ENCODE results near the gene HELZ2. TPM values are rescaled to one million over a fixed set of nuclear protein-coding genes. Genes with fewer than 3 reads are reported as not detected.

The HELZ2 gene
- total and polyA plus RNA-seq, 4 donors = 2.3 to 41.6 (median 14.0) TPM

GRCh38 chr20:63529861-63530787 lies 43.9 kb downstream of the HELZ2 start:
- no peak for ATAC-seq (ENCODE audit: low FRiP score)
- DNase-seq = peak in 1 of 2 donors; percentile 75
- 76 to 77% methylated on average over 37 to 39 of the region's 39 CpGs for WGBS, 2 donors

GRCh38 chr20:63529180-63529860 lies 44.7 kb downstream of the HELZ2 start:
- ATAC-seq (ENCODE audit: low FRiP score) (no peak), DNase-seq (peak in 1 of 2 donors; percentile 74)
- intact Hi-C loops (cut with DNase I) = no loop called here
- H3K4me1 ChIP-seq (ENCODE audit: control insufficient read depth in 1 of 2, insufficient read depth in 2 of 2, low read length in 2 of 2) = no peaks in the 10 kb centered on the region
- H3K27ac ChIP-seq (ENCODE audit: low read depth in 1 of 2, low read length in 2 of 2) = no peak overlapping the region
- H3K36me3 ChIP-seq (ENCODE audit: control insufficient read depth in 1 of 2, insufficient read depth in 2 of 2, low read length in 1 of 2) = no peaks in the 10 kb centered on the region
- H3K4me3 ChIP-seq (ENCODE audit: low read length in 2 of 2) = no peak overlapping the region
- 75% methylated on average over 27 of the region's 27 CpGs for WGBS, 2 donors
- no peaks in the 10 kb centered on the region for H3K9me3 ChIP-seq (ENCODE audit: control insufficient read depth, low read length)
- no peaks in the 10 kb centered on the region for H3K27me3 ChIP-seq (ENCODE audit: control insufficient read depth in 1 of 2, insufficient read depth in 2 of 2, low read length in 1 of 2)

More at GRCh38 chr20:63529861-63530787, 43.9 kb downstream of the HELZ2 start:
- Histone ChIP-seq H3K4me1 (ENCODE audit: control insufficient read depth in 1 of 2, insufficient read depth in 2 of 2, low read length in 2 of 2) (no peaks in the 10 kb centered on the region), H3K4me3 (ENCODE audit: low read length in 2 of 2) (no peak overlapping the region), H3K36me3 (ENCODE audit: control insufficient read depth in 1 of 2, insufficient read depth in 2 of 2, low read length in 1 of 2) (no peaks in the 10 kb centered on the region), H3K9me3 (ENCODE audit: control insufficient read depth, low read length) (no peaks in the 10 kb centered on the region), H3K27me3 (ENCODE audit: control insufficient read depth in 1 of 2, insufficient read depth in 2 of 2, low read length in 1 of 2) (no peaks in the 10 kb centered on the region), H3K27ac (ENCODE audit: low read depth in 1 of 2, low read length in 2 of 2) (no peak overlapping the region)
- intact Hi-C loops (cut with DNase I) = loop anchor here in 1 of 2 donors (10.0 kb wide), 2 partner anchors 125 to 245 kb away; partner anchors contain the start of genes RTEL1 and STMN3

DNA sequence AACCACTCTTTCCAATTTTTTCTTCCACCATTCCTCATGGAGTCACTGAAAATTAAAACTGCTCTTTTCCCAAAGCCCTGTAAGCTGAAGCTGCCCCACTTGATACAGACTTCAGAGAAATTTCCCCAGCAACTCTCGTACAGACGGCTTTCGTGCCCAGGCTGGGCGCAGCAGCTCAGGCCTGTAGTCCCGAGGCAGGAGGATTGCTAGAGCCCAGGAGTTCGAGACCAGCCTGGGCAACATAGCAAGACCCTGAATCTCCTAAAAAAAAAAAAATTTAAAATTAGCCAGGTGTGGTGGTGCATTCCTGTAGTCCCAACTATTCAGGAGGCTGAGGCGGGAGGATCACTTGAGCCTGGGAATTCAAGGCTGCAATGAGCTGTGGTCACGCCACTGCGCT lies 46.9 kb downstream of the HELZ2 start:
- Histone ChIP-seq H3K27ac (ENCODE audit: low read depth in 1 of 2, low read length in 2 of 2) (no peak overlapping the region), H3K4me1 (ENCODE audit: control insufficient read depth in 1 of 2, insufficient read depth in 2 of 2, low read length in 2 of 2) (no peaks in the 10 kb centered on the region), H3K9me3 (ENCODE audit: control insufficient read depth, low read length) (no peaks in the 10 kb centered on the region), H3K36me3 (ENCODE audit: control insufficient read depth in 1 of 2, insufficient read depth in 2 of 2, low read length in 1 of 2) (no peaks in the 10 kb centered on the region), H3K27me3 (ENCODE audit: control insufficient read depth in 1 of 2, insufficient read depth in 2 of 2, low read length in 1 of 2) (no peaks in the 10 kb centered on the region), H3K4me3 (ENCODE audit: low read length in 2 of 2) (no peak overlapping the region)
- WGBS, 2 donors = 81 to 85% methylated on average over 9 of the region's 9 CpGs
- ATAC-seq (ENCODE audit: low FRiP score) (no peak), DNase-seq (peak in 1 of 2 donors; percentile 38)
- intact Hi-C loops (cut with DNase I) = no loop called here

DNA sequence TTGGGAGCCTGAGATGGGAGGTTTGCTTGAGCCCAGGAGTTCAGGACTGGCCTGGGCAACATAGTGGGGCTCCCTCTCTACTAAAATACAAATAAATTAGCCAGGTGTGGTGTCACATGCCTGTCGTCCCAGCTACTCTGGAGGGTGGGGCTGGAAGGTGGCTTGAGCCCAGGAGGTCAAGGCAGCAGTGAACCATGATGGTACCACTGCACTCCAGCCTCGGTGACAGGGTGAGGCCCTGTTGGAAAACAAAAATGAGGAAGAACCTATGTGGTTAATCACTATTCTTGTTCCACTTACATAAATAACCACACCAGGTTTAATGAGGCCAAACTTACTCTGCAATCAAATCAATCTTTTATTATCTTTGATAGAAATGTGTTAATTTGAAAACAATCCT lies 48.1 kb downstream of the HELZ2 start:
- Histone ChIP-seq H3K9me3 (ENCODE audit: control insufficient read depth, low read length) (no peaks in the 10 kb centered on the region), H3K4me1 (ENCODE audit: control insufficient read depth in 1 of 2, insufficient read depth in 2 of 2, low read length in 2 of 2) (no peaks in the 10 kb centered on the region), H3K36me3 (ENCODE audit: control insufficient read depth in 1 of 2, insufficient read depth in 2 of 2, low read length in 1 of 2) (no peaks in the 10 kb centered on the region), H3K27me3 (ENCODE audit: control insufficient read depth in 1 of 2, insufficient read depth in 2 of 2, low read length in 1 of 2) (no peaks in the 10 kb centered on the region), H3K27ac (ENCODE audit: low read depth in 1 of 2, low read length in 2 of 2) (no peak overlapping the region), H3K4me3 (ENCODE audit: low read length in 2 of 2) (no peak overlapping the region)
- ATAC-seq (ENCODE audit: low FRiP score) = no peak
- 11 to 16% methylated on average over 2 of the region's 2 CpGs for WGBS, 2 donors
- peak in 1 of 2 donors; percentile 23 for DNase-seq
- intact Hi-C loops (cut with DNase I) = no loop called here

DNA sequence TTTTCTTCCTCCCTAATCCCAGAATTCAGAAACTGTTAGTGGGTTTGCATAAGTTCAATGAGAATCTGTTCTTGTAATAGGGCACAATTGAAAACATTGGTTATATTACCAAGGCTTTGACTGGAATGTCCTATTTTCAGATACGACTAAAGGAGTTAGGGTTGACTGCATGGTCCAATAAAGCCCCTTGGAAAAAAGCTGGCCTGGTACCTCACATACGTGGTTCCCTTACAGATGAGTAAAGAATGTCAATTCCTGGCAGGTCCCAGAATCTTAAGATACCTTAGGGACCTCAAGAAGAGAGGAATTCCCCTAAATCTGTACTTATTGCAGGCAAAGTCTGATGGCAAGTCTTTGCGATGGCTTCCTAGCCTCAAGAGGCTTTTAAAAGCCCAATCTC lies 48.9 kb downstream of the HELZ2 start:
- ATAC-seq (ENCODE audit: low FRiP score) (no peak), DNase-seq (no peak)
- no peaks in the 10 kb centered on the region for H3K9me3 ChIP-seq (ENCODE audit: control insufficient read depth, low read length)
- H3K4me3 ChIP-seq (ENCODE audit: low read length in 2 of 2) = no peak overlapping the region
- H3K27me3 ChIP-seq (ENCODE audit: control insufficient read depth in 1 of 2, insufficient read depth in 2 of 2, low read length in 1 of 2) = no peaks in the 10 kb centered on the region
- no peaks in the 10 kb centered on the region for H3K36me3 ChIP-seq (ENCODE audit: control insufficient read depth in 1 of 2, insufficient read depth in 2 of 2, low read length in 1 of 2)
- H3K4me1 ChIP-seq (ENCODE audit: control insufficient read depth in 1 of 2, insufficient read depth in 2 of 2, low read length in 2 of 2) = no peaks in the 10 kb centered on the region
- intact Hi-C loops (cut with DNase I) = no loop called here
- no peak overlapping the region for H3K27ac ChIP-seq (ENCODE audit: low read depth in 1 of 2, low read length in 2 of 2)
- WGBS, 2 donors = 52 to 53% methylated on average over 3 of the region's 3 CpGs

Other genes with a start within 250 kb of the HELZ2 start
- not detected for gene CHRNA4, start 212.9 kb downstream of the HELZ2 start, total RNA-seq
- not detected for gene CHRNA4, start 212.9 kb downstream of the HELZ2 start, polyA plus RNA-seq
- not detected for gene KCNQ2, start 101.6 kb downstream of the HELZ2 start, total RNA-seq
- gene KCNQ2, start 101.6 kb downstream of the HELZ2 start, polyA plus RNA-seq = not detected
- gene EEF1A2, start 75.2 kb downstream of the HELZ2 start, total RNA-seq = 1 to 10 TPM in 1 of 2 donors, under 1 TPM in 1; 0.88 to 1.5 TPM
- 1 to 10 TPM in 1 of 2 donors, under 1 TPM in 1; 0.64 to 6.0 TPM for gene EEF1A2, start 75.2 kb downstream of the HELZ2 start, polyA plus RNA-seq
- gene PPDPF, start 53.5 kb downstream of the HELZ2 start, total RNA-seq = 100 to 1,000 TPM; 176 to 190 TPM
- 100 to 1,000 TPM; 360 to 386 TPM for gene PPDPF, start 53.5 kb downstream of the HELZ2 start, polyA plus RNA-seq
- under 1 TPM; 0.19 to 0.30 TPM for gene PTK6, start 36.9 kb downstream of the HELZ2 start, total RNA-seq
- gene PTK6, start 36.9 kb downstream of the HELZ2 start, polyA plus RNA-seq = 1 to 10 TPM in 1 of 2 donors, under 1 TPM in 1; 0.10 to 4.6 TPM
- not detected for gene SRMS, start 26.5 kb downstream of the HELZ2 start, total RNA-seq
- gene SRMS, start 26.5 kb downstream of the HELZ2 start, polyA plus RNA-seq = not detected
- under 1 TPM in 1 of 2 donors, not detected in 1; 0.57 TPM for gene FNDC11, start 20.1 kb downstream of the HELZ2 start, total RNA-seq
- gene FNDC11, start 20.1 kb downstream of the HELZ2 start, polyA plus RNA-seq = under 1 TPM in 1 of 2 donors, not detected in 1; 0.84 TPM
- gene GMEB2, start 52.9 kb upstream of the HELZ2 start, total RNA-seq = 10 to 100 TPM; 10.2 to 10.3 TPM
- 1 to 10 TPM; 3.9 to 9.6 TPM for gene GMEB2, start 52.9 kb upstream of the HELZ2 start, polyA plus RNA-seq
- gene STMN3, start 79.2 kb upstream of the HELZ2 start, total RNA-seq = 10 to 100 TPM; 10.5 to 31.2 TPM
- 10 to 100 TPM; 11.3 to 26.1 TPM for gene STMN3, start 79.2 kb upstream of the HELZ2 start, polyA plus RNA-seq
- 10 to 100 TPM; 35.5 to 43.0 TPM for gene RTEL1, start 84.1 kb upstream of the HELZ2 start, total RNA-seq
- gene RTEL1, start 84.1 kb upstream of the HELZ2 start, polyA plus RNA-seq = 100 to 1,000 TPM in 1 of 2 donors, 1 to 10 TPM in 1; 6.8 to 114 TPM
- 10 to 100 TPM in 1 of 2 donors, 1 to 10 TPM in 1; 5.9 to 11.5 TPM for gene TNFRSF6B, start 122.4 kb upstream of the HELZ2 start, total RNA-seq
- gene TNFRSF6B, start 122.4 kb upstream of the HELZ2 start, polyA plus RNA-seq = 10 to 100 TPM in 1 of 2 donors, 1 to 10 TPM in 1; 2.1 to 73.9 TPM
- 10 to 100 TPM; 46.3 to 51.7 TPM for gene ARFRP1, start 133.7 kb upstream of the HELZ2 start, total RNA-seq
- 10 to 100 TPM; 28.9 to 76.2 TPM for gene ARFRP1, start 133.7 kb upstream of the HELZ2 start, polyA plus RNA-seq
- gene ZGPAT, start 133.8 kb upstream of the HELZ2 start, total RNA-seq = 10 to 100 TPM; 20.8 to 28.6 TPM
- 10 to 100 TPM; 22.5 to 49.5 TPM for gene ZGPAT, start 133.8 kb upstream of the HELZ2 start, polyA plus RNA-seq
- 1 to 10 TPM; 6.5 to 7.4 TPM for gene LIME1, start 162.4 kb upstream of the HELZ2 start, total RNA-seq
- 10 to 100 TPM in 1 of 2 donors, 1 to 10 TPM in 1; 9.9 to 57.6 TPM for gene LIME1, start 162.4 kb upstream of the HELZ2 start, polyA plus RNA-seq
- gene SLC2A4RG, start 165.5 kb upstream of the HELZ2 start, total RNA-seq = 10 to 100 TPM; 49.9 to 72.4 TPM
- 10 to 100 TPM; 24.7 to 86.7 TPM for gene SLC2A4RG, start 165.5 kb upstream of the HELZ2 start, polyA plus RNA-seq

All from aorta (tissue), 5 donors.